ENCODE results near the gene TP53RK. TPM values are rescaled to one million over a fixed set of nuclear protein-coding genes. Genes with fewer than 3 reads are reported as not detected.

TP53RK gene
- total and polyA plus RNA-seq, 2 of the 13 experiments (the other 11 are each of a cell fraction or from before 2014, with no cell fraction given) = 12.9 to 25.5 TPM

DNA sequence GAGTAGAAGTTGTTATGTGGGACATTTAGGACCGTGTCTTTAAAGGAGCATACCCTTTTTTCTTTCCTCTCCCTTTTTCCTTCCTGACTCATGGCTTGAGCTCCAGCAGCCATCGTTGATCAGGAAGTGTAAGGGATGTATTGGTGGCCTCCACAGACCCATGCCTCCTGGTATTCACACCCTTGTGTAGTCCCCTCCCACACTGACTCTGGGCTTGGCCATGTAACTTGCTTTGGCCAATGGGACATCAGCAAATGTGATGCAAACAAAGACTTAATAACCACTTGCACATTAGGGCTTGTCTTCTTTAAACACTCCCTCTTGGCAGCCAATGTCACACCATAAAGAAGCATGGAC is 19.0 kb downstream of the TP53RK start (continued):
- TF ChIP-seq PRDM15 (CRISPR knock-in tag; IDR thresholded peaks at IDR 0.05) = no peak
- 0 out of 2 replicates have a peak, but pooled peaks have one; percentile 3 for TF ChIP-seq ZNF121 (CRISPR knock-in tag; IDR thresholded peaks at IDR 0.05)
- TF ChIP-seq REL (CRISPR knock-in tag; conservative IDR thresholded peaks at IDR 0.05) = 0 out of 2 replicates have a peak, but pooled peaks have one; percentile 1
- peak; percentile 47; the same call in 1 of the 2 replicates for TF ChIP-seq TGIF2 (CRISPR knock-in tag; IDR thresholded peaks at IDR 0.05)
- TF ChIP-seq ZNF263 (CRISPR knock-in tag; IDR thresholded peaks at IDR 0.05) = no peak
- TF ChIP-seq ZNF605 (CRISPR knock-in tag; IDR thresholded peaks at IDR 0.05) = 0 out of 2 replicates have a peak, but pooled peaks have one; percentile 5
- peak; percentile 64; the same call in 1 of the 2 replicates for TF ChIP-seq ZNF747 (CRISPR knock-in tag; IDR thresholded peaks at IDR 0.05; ENCODE audit: borderline replicate concordance)
- TF ChIP-seq ZNF138 (CRISPR knock-in tag; IDR thresholded peaks at IDR 0.05; ENCODE audit: low read depth) = peak; percentile 72; the same call in 1 of the 2 replicates
- no peak for TF ChIP-seq ARNT (IDR thresholded peaks at IDR 0.05)
- TF ChIP-seq ZNF274 (CRISPR knock-in tag; IDR thresholded peaks at IDR 0.05) = no peak
- no peak for TF ChIP-seq ZSCAN20 (CRISPR knock-in tag; IDR thresholded peaks at IDR 0.05; ENCODE audit: borderline replicate concordance)
- TF ChIP-seq, protein P1, sequence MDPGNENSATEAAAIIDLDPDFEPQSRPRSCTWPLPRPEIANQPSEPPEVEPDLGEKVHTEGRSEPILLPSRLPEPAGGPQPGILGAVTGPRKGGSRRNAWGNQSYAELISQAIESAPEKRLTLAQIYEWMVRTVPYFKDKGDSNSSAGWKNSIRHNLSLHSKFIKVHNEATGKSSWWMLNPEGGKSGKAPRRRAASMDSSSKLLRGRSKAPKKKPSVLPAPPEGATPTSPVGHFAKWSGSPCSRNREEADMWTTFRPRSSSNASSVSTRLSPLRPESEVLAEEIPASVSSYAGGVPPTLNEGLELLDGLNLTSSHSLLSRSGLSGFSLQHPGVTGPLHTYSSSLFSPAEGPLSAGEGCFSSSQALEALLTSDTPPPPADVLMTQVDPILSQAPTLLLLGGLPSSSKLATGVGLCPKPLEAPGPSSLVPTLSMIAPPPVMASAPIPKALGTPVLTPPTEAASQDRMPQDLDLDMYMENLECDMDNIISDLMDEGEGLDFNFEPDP (CRISPR knock-in tag; conservative IDR thresholded peaks at IDR 0.05) = no peak
- no peak for TF ChIP-seq ZNF841 (CRISPR knock-in tag; IDR thresholded peaks at IDR 0.05; ENCODE audit: borderline replicate concordance)
- no peak for TF ChIP-seq XBP1 (CRISPR knock-in tag; IDR thresholded peaks at IDR 0.05)
- TF ChIP-seq PAXIP1 (CRISPR knock-in tag; conservative IDR thresholded peaks at IDR 0.05) = no peak
- TF ChIP-seq, protein P2, sequence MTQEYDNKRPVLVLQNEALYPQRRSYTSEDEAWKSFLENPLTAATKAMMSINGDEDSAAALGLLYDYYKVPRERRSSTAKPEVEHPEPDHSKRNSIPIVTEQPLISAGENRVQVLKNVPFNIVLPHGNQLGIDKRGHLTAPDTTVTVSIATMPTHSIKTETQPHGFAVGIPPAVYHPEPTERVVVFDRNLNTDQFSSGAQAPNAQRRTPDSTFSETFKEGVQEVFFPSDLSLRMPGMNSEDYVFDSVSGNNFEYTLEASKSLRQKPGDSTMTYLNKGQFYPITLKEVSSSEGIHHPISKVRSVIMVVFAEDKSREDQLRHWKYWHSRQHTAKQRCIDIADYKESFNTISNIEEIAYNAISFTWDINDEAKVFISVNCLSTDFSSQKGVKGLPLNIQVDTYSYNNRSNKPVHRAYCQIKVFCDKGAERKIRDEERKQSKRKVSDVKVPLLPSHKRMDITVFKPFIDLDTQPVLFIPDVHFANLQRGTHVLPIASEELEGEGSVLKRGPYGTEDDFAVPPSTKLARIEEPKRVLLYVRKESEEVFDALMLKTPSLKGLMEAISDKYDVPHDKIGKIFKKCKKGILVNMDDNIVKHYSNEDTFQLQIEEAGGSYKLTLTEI (CRISPR knock-in tag; conservative IDR thresholded peaks at IDR 0.05) = no peak
- TF ChIP-seq NR1H2 (CRISPR knock-in tag; IDR thresholded peaks at IDR 0.05; ENCODE audit: borderline replicate concordance, low read depth) = 0 out of 2 replicates have a peak, but pooled peaks have one; percentile 52
- no peak for TF ChIP-seq ZNF20 (CRISPR knock-in tag; IDR thresholded peaks at IDR 0.05)

All from HepG2 (cell line).